SK-N-MC (cell line): ENCODE data around the gene KLHL26.

Experiments
- FOXP2 ChIP-seq: optimal IDR thresholded peaks from 2 replicates; pipeline ENCODE3; 2011; ENCODE audit warnings: mild to moderate bottlenecking, moderate library complexity; ENCODE audit not compliant: insufficient read depth; ENCODE audit errors: extremely low read length, control extremely low read depth
- POLR2AphosphoS5 ChIP-seq: IDR thresholded peaks from 2 replicates; pipeline ENCODE4 v1.6.1; 2012; ENCODE audit warnings: mild to moderate bottlenecking, low read depth, low read length, borderline replicate concordance

- TF ChIP-seq FOXP2, result no peak
- no peak for TF ChIP-seq POLR2AphosphoS5
Observed at GRCh38 chr19:18656337-18657086, 19.7 kb downstream of the KLHL26 start.
